Mucosa of descending colon (tissue), 3 donors: ENCODE results near the gene GNRHR. TPM values are rescaled to one million over a fixed set of nuclear protein-coding genes. Genes with fewer than 3 reads are reported as not detected.

Experiments used
- ATAC-seq: fragments of 200-7000 bp; cut with Tn5 transposase; one replicate; pipeline ENCODE4 v1.9.1; 2020; ENCODE audit warnings: mild to moderate bottlenecking, moderate library complexity
- DNase-seq, 3 donors: peaks; one replicate each; pipeline ENCODE4 v3.0.0-alpha.2; 2020
- H3K36me3 ChIP-seq: fragments of 200-600 bp; one replicate; pipeline ENCODE4 v1.8.0; 2021; ENCODE audit warnings: low read depth, mild to moderate bottlenecking
- H3K4me1 ChIP-seq: fragments of 200-600 bp; one replicate; pipeline ENCODE4 v1.8.0; 2021; ENCODE audit warnings: low read depth, mild to moderate bottlenecking
- H3K4me3 ChIP-seq: fragments of 200-600 bp; one replicate; pipeline ENCODE4 v1.8.0; 2021; ENCODE audit warnings: mild to moderate bottlenecking
- H3K9me3 ChIP-seq: fragments of 200-600 bp; one replicate; pipeline ENCODE4 v1.8.0; 2021; ENCODE audit warnings: mild to moderate bottlenecking
- intact Hi-C, 2 donors: fragments of 100-400 bp; cut with DNase I in 1 of 2; cut with micrococcal nuclease in 1 of 2; formaldehyde crosslinking; loops; one replicate each; pipeline versions ENCODE4 v1.11.0 to v1.11.1; 2022; cut with DNase I, micrococcal nuclease
- total RNA-seq, 3 donors: library from RNA; stranded (reverse); fragmentation: NEBNext Ultra II Directional in 2 of 3; extraction: Animal tissue kit (Norgen Biotek cat#: 25700) in 2 of 3; gene quantifications; one replicate each; pipeline versions ENCODE4 v1.2.1 to v1.2.4, GENCODE V29; 2021 to 2023
- TF ChIP-seq, protein P1 (sequence below): fragments of 200-600 bp; IDR thresholded peaks from one replicate; pipeline ENCODE4 v1.8.0; 2022; ENCODE audit warnings: antibody characterized with exemption, mild to moderate bottlenecking
- donor health status: DM: no; HTN: no; CAD: no; lungs with moderate emphysema.
- donor health status: DM: no; HTN: no; CAD: no.
- donor health status: DM: no; HTN: yes; CAD: no.

GNRHR gene
- total RNA-seq, 3 donors from 2014 or later, result not detected

DNA sequence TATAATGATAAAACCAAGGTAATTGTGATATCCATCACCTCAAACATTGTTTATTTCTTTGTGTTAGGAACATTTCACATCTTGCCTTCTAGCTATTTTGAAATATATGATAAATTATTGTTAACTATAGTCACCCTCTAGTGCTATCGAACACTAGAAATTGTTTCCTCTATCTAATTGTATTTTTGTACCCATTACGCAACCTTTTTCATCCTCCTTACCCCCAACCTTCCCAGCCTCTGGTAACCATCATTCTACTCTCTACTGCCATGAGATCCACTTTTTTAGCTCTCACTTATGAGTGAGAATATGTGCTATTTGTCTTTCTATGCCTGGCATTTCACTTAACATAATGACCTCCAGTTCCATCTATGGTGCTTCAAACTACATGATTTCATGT lies 49.3 kb downstream of the GNRHR start:
- Histone ChIP-seq H3K4me1 (peaks cover 3% of the 10 kb centered on the region), H3K36me3 (no peaks in the 10 kb centered on the region), H3K9me3 (no peaks in the 10 kb centered on the region), H3K4me3 (no peak overlapping the region)
- no peak for ATAC-seq
- no peak for DNase-seq
- intact Hi-C loops, result no loop called here
- TF ChIP-seq, protein P1, sequence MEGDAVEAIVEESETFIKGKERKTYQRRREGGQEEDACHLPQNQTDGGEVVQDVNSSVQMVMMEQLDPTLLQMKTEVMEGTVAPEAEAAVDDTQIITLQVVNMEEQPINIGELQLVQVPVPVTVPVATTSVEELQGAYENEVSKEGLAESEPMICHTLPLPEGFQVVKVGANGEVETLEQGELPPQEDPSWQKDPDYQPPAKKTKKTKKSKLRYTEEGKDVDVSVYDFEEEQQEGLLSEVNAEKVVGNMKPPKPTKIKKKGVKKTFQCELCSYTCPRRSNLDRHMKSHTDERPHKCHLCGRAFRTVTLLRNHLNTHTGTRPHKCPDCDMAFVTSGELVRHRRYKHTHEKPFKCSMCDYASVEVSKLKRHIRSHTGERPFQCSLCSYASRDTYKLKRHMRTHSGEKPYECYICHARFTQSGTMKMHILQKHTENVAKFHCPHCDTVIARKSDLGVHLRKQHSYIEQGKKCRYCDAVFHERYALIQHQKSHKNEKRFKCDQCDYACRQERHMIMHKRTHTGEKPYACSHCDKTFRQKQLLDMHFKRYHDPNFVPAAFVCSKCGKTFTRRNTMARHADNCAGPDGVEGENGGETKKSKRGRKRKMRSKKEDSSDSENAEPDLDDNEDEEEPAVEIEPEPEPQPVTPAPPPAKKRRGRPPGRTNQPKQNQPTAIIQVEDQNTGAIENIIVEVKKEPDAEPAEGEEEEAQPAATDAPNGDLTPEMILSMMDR, result no peak

- intact Hi-C loops, result no loop called here
- H3K9me3 ChIP-seq, result no peaks in the 10 kb centered on the region
- H3K4me1 ChIP-seq, result peaks cover 7% of the 10 kb centered on the region
- TF ChIP-seq, protein P1, result no peak
- no peaks in the 10 kb centered on the region for H3K36me3 ChIP-seq
- DNase-seq, result no peak
- ATAC-seq, result no peak
- H3K4me3 ChIP-seq, result no peak overlapping the region
Measured at GRCh38 chr4:67702166-67702565, 52.0 kb downstream of the GNRHR start.

- ATAC-seq (no peak), DNase-seq (no peak)
- peaks cover 7% of the 10 kb centered on the region for H3K4me1 ChIP-seq
- no peaks in the 10 kb centered on the region for H3K9me3 ChIP-seq
- intact Hi-C loops, result no loop called here
- no peaks in the 10 kb centered on the region for H3K36me3 ChIP-seq
- TF ChIP-seq, protein P1, result no peak
- H3K4me3 ChIP-seq, result no peak overlapping the region
Measured at GRCh38 chr4:67701517-67701850, 52.7 kb downstream of the GNRHR start.

DNA sequence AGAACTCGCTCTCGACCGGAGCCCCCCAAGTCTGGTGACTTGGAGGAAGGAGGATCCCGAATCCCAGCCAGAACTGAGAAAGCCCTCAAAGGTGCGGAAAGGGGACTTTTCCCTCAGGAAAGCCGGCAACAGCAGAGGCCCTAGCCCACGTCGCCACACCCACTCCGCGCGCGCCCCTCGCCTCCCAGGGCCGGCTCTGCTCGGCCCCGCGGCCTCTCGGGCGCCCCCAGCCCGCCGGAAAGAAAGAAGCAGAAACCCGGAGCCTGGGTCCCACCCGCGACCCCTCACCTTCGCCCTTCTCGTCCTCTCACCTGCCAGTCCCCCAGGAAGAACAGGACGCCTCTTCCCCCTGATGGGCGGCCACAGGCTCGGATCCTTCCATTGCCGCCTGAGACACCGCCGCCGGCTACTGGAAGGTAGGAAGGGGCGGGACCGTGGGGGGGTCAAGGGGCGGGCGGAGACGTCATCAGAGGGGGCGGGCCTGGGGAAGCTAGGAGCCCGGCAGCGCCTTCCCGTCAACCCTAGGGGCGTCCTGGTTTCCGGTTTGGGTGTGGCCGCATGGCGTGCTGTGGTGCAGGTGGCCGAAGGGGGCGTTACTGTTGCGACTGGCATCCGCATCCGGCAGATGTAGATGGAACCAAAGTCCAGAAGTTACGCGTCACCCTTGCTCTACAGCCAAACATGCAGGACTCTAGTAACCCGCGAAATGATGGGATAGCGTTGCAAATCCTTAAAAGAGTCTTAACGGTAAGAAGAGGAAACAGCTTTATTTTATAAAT lies 53.3 kb downstream of the GNRHR start, which contains the start of gene UBA6:
Gene UBA6 (minus strand): TSS at position 418 of the 779 bp plus-strand sequence. CDS start 36 bp downstream, at position 382.
- TF ChIP-seq, protein P1, result peak; percentile 61
- Histone ChIP-seq H3K4me1 (peaks cover 7% of the 10 kb centered on the region), H3K9me3 (no peaks in the 10 kb centered on the region), H3K4me3 (peak within 1 kb of the TSS; percentile 87), H3K36me3 (no peaks in the 10 kb centered on the region)
- ATAC-seq (peak; percentile 99), DNase-seq (peak; percentile 97 to 99 (median 98))
- intact Hi-C loops, result no loop called here

DNA sequence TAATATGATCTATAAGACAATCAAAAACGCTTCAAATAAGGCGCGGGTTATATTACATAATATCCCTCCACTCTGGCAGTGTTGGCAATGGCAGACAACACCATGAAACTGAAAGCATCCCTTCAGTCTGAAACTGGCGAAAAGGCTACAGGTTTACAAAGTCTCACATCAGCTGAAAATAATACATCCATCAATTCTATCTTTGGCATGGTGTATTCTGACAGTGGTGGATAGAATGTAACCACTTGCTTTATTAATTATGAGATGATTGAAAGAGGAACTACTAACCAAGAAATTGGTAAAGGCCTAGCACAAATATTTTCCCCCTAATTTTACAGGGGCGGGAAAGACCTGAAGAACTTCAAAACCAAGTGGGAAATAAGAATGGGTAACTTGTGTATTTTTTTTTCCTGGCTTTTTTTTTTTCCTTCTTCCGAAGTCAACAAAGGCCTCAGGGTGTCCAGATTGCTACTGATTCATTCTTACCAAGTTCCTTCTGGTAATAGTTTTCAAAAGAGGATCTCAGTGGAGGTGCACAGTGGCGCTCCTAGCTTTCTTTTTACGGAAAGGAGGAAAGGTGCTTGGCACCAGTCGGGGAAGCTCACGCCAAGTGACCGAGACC lies 54.0 kb downstream of the GNRHR start:
- peaks cover 7% of the 10 kb centered on the region for H3K4me1 ChIP-seq
- no peaks in the 10 kb centered on the region for H3K9me3 ChIP-seq
- DNase-seq (peak in 1 of 3 donors; percentile 8), ATAC-seq (peak; percentile 11)
- peak overlapping the region; percentile 87 for H3K4me3 ChIP-seq
- no peaks in the 10 kb centered on the region for H3K36me3 ChIP-seq
- intact Hi-C loops, result no loop called here
- TF ChIP-seq, protein P1, result no peak
